Measurements from ENCODE around the gene CYP2D6. TPM values are rescaled to one million over a fixed set of nuclear protein-coding genes. Genes with fewer than 3 reads are reported as not detected.
"Not testable (repeated sequence)": the region's sequence is repeated elsewhere in the genome, so short reads cannot be mapped to it uniquely, and the experiment has no call there.

Gene CYP2D6
- total RNA-seq, 4 donors from 2014 or later: 0.35 to 1.5 (median 1.2) TPM

DNA sequence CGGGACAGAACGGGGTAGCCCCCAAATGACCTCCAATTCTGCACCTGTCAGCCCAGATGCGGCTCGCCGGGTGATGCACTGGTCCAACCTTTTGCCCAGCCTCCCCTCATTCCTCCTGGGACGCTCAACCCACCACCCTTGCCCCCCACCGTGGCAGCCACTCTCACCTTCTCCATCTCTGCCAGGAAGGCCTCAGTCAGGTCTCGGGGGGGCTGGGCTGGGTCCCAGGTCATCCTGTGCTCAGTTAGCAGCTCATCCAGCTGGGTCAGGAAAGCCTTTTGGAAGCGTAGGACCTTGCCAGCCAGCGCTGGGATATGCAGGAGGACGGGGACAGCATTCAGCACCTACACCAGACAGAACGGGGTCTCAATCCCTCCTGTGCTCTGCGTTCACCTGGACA, 2.6 kb downstream of the CYP2D6 start:
- H3K9me3 ChIP-seq; intact Hi-C loops (cut with DNase I); H3K27ac ChIP-seq; H3K36me3 ChIP-seq; H3K27me3 ChIP-seq; DNase-seq; H3K4me1 ChIP-seq; H3K4me3 ChIP-seq: not testable (repeated sequence)
- WGBS, 2 donors: 77% methylated on average over 3 of the region's 13 CpGs; no CpG with 5 or more reads in 1 of the 2 donors

- DNase-seq: no peak
- H3K36me3 ChIP-seq: no peaks in the 10 kb centered on the region
- H3K9me3 ChIP-seq: no peaks in the 10 kb centered on the region
- H3K4me3 ChIP-seq: no peak overlapping the region
- H3K4me1 ChIP-seq: peaks cover 0 to 5% (median 0%) of the 10 kb centered on the region in 3 donors
- intact Hi-C loops (cut with DNase I): no loop called here
- no peaks in the 10 kb centered on the region for H3K27me3 ChIP-seq
- TF ChIP-seq, protein P1, sequence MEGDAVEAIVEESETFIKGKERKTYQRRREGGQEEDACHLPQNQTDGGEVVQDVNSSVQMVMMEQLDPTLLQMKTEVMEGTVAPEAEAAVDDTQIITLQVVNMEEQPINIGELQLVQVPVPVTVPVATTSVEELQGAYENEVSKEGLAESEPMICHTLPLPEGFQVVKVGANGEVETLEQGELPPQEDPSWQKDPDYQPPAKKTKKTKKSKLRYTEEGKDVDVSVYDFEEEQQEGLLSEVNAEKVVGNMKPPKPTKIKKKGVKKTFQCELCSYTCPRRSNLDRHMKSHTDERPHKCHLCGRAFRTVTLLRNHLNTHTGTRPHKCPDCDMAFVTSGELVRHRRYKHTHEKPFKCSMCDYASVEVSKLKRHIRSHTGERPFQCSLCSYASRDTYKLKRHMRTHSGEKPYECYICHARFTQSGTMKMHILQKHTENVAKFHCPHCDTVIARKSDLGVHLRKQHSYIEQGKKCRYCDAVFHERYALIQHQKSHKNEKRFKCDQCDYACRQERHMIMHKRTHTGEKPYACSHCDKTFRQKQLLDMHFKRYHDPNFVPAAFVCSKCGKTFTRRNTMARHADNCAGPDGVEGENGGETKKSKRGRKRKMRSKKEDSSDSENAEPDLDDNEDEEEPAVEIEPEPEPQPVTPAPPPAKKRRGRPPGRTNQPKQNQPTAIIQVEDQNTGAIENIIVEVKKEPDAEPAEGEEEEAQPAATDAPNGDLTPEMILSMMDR (IDR thresholded peaks at IDR 0.05): no peak
- TF ChIP-seq POLR2A (IDR thresholded peaks at IDR 0.05): no peak
- 80 to 89% methylated on average over 4 of the region's 16 CpGs for WGBS, 2 donors
- no peak overlapping the region for H3K27ac ChIP-seq
These were observed 3.0 kb downstream of the CYP2D6 start for GRCh38 chr22:42127606-42128005.

- H3K4me1 ChIP-seq; intact Hi-C loops (cut with DNase I); H3K36me3 ChIP-seq; H3K27me3 ChIP-seq; DNase-seq; H3K4me3 ChIP-seq; H3K27ac ChIP-seq; H3K9me3 ChIP-seq: not testable (repeated sequence)
- WGBS, 2 donors: no CpG with 5 or more reads among the region's 4 CpGs
These were observed 7.1 kb downstream of the CYP2D6 start for GRCh38 chr22:42123529-42123928.

- H3K4me1 ChIP-seq; DNase-seq; intact Hi-C loops (cut with DNase I); H3K27me3 ChIP-seq; H3K36me3 ChIP-seq; H3K27ac ChIP-seq; H3K4me3 ChIP-seq: not testable (repeated sequence)
- H3K9me3 ChIP-seq: peaks cover under 1 to 11% (median 6%) of the 10 kb centered on the region in 3 donors
- 70 to 73% methylated on average over 14 to 15 of the region's 15 CpGs for WGBS, 2 donors
These were observed 10.2 kb downstream of the CYP2D6 start for GRCh38 chr22:42120231-42121021.

DNA sequence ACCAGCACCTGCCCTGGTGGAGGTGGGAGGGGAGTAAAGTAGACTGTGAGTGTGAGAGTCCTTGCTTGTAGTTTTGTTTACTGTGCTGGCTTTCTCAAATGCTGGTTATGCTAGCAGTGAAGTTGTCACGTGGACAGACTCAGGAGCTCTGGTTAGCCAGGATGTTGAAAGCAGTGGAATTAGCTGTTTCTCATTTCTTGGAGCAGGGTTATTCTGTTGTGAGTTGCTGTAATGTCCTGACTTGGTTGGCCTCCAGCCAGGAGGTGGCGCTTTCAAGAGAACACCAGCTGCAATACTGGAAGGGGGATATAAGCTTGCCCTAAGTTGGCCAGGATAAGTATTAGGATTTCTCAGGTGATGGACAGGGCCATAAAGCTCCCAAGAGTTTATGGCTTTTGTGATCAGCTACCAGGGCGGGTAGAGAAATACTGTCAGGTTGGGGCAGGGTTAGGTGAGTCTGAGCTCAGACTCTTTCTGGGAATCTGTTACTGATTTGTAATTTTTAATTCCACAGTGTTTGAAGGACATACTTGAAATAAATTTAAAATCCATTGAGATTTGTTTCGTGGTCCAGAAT, 13.7 kb downstream of the CYP2D6 start:
- Histone ChIP-seq H3K9me3 (peaks cover 9 to 28% (median 22%) of the 10 kb centered on the region in 3 donors), H3K27ac (no peak overlapping the region), H3K27me3 (no peaks in the 10 kb centered on the region), H3K4me3 (no peak overlapping the region), H3K4me1 (no peaks in the 10 kb centered on the region), H3K36me3 (peaks cover 0 to 7% (median 0%) of the 10 kb centered on the region in 3 donors)
- WGBS, 2 donors: 91 to 100% methylated on average over 1 to 3 of the region's 4 CpGs
- intact Hi-C loops (cut with DNase I): no loop called here
- DNase-seq: no peak
- TF ChIP-seq, protein P1 (IDR thresholded peaks at IDR 0.05): no peak
- TF ChIP-seq POLR2A (IDR thresholded peaks at IDR 0.05): no peak

DNA sequence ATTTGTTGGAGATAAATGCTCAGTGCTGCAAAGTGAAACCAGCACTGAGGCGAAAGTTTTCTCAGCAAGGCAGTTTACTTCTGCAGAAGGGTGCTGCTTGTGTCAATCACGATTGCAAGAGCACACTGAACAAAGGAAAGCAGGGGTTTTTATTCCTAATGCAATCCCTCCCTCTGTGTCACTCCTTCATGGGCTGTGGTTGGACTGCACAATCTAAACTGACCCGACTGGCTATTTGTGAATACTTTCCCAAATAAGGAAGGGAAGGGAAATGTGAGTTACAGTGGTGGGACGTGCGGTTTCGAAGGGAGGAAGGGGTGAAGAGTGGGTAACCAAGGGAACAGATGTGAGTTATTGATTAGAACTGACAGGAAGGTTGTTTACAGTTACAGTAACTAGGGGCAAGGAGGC, 15.2 kb downstream of the CYP2D6 start:
- H3K4me1 ChIP-seq; H3K4me3 ChIP-seq; H3K27ac ChIP-seq; intact Hi-C loops (cut with DNase I); DNase-seq; H3K36me3 ChIP-seq; H3K27me3 ChIP-seq: not testable (repeated sequence)
- peaks cover 9 to 28% (median 22%) of the 10 kb centered on the region in 3 donors for H3K9me3 ChIP-seq
- 55 to 78% methylated on average over 6 of the region's 6 CpGs for WGBS, 2 donors

- no peak for DNase-seq
- no peak overlapping the region for H3K4me3 ChIP-seq
- H3K27ac ChIP-seq: no peak overlapping the region
- peaks cover 0 to 7% (median 0%) of the 10 kb centered on the region in 3 donors for H3K36me3 ChIP-seq
- H3K27me3 ChIP-seq: no peaks in the 10 kb centered on the region
- no peaks in the 10 kb centered on the region for H3K4me1 ChIP-seq
- peaks cover 9 to 28% (median 22%) of the 10 kb centered on the region in 3 donors for H3K9me3 ChIP-seq
- TF ChIP-seq, protein P1 (IDR thresholded peaks at IDR 0.05): no peak
- TF ChIP-seq POLR2A (IDR thresholded peaks at IDR 0.05): no peak
- 75 to 95% methylated on average over 3 to 7 of the region's 7 CpGs for WGBS, 2 donors
- intact Hi-C loops (cut with DNase I): no loop called here
These were observed 15.9 kb downstream of the CYP2D6 start for GRCh38 chr22:42114721-42115120.

DNA sequence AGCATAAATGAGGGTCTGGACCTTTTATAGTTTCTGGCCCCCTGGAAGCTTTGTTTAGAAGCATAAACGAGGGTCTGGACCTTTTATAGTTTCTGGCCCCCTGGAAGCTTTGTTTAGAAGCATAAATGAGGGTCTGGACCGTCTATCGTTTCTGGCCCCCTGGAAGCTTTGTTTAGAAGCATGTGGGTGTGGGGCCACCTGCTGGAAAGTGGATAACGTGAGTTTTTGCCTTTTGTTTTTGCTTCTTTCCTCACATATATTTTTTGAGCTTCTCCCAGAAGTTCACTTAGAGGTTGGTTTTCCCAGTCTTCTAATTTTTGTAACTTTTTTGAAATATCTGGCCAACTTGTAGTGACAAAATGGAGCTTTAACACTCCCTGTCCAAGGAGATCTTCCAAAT, 17.8 kb downstream of the CYP2D6 start:
- intact Hi-C loops (cut with DNase I); H3K4me3 ChIP-seq; H3K27ac ChIP-seq; DNase-seq; H3K4me1 ChIP-seq; H3K27me3 ChIP-seq: not testable (repeated sequence)
- peaks cover 0 to 10% (median 0%) of the 10 kb centered on the region in 3 donors for H3K36me3 ChIP-seq
- peaks cover 9 to 28% (median 22%) of the 10 kb centered on the region in 3 donors for H3K9me3 ChIP-seq
- 27 to 40% methylated on average over 3 of the region's 4 CpGs for WGBS, 2 donors

All from esophagus squamous epithelium (tissue), 5 donors.